ENCODE results near the gene VSTM4. TPM values are rescaled to one million over a fixed set of nuclear protein-coding genes. Genes with fewer than 3 reads are reported as not detected.

The VSTM4 gene
- total RNA-seq, 1 experiment from 2014 or later = not detected

- CTCF ChIA-PET = interaction anchor here (1.0 to 2.7 kb wide), 3 partner anchors 187 to 505 kb away, joined by 3 to 19 read pairs (median 18); partner anchors contain the start of gene ERCC6
- TF ChIP-seq, protein P1, sequence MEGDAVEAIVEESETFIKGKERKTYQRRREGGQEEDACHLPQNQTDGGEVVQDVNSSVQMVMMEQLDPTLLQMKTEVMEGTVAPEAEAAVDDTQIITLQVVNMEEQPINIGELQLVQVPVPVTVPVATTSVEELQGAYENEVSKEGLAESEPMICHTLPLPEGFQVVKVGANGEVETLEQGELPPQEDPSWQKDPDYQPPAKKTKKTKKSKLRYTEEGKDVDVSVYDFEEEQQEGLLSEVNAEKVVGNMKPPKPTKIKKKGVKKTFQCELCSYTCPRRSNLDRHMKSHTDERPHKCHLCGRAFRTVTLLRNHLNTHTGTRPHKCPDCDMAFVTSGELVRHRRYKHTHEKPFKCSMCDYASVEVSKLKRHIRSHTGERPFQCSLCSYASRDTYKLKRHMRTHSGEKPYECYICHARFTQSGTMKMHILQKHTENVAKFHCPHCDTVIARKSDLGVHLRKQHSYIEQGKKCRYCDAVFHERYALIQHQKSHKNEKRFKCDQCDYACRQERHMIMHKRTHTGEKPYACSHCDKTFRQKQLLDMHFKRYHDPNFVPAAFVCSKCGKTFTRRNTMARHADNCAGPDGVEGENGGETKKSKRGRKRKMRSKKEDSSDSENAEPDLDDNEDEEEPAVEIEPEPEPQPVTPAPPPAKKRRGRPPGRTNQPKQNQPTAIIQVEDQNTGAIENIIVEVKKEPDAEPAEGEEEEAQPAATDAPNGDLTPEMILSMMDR (IDR thresholded peaks at IDR 0.05; ENCODE audit: insufficient read depth in 1 of 2, low read depth in 1 of 2, low read length in 1 of 2, severe bottlenecking in 1 of 2, unreplicated experiment in 1 of 2) = no peak
- Mint-ChIP-seq H3K4me1 (ENCODE audit: low read depth, unreplicated experiment) (no peaks in the 10 kb centered on the region), H3K9me3 (ENCODE audit: unreplicated experiment) (no peaks in the 10 kb centered on the region), H3K36me3 (ENCODE audit: insufficient read depth, unreplicated experiment) (no peaks in the 10 kb centered on the region), H3K27ac (ENCODE audit: unreplicated experiment) (no peak overlapping the region), H3K27me3 (ENCODE audit: insufficient read depth, unreplicated experiment) (peaks cover 24% of the 10 kb centered on the region), H3K4me3 (ENCODE audit: unreplicated experiment) (no peak overlapping the region)
- Histone ChIP-seq H3K9me3 (no peaks in the 10 kb centered on the region), H3K4me1 (no peaks in the 10 kb centered on the region), H3K27me3 (replicated peaks; ENCODE audit: control insufficient read depth, insufficient read depth, low read length) (no peaks in the 10 kb centered on the region; the same call in 1 of the 2 replicates), H3K36me3 (ENCODE audit: control insufficient read depth, insufficient read depth, low read length) (no peaks in the 10 kb centered on the region), H3K4me3 (ENCODE audit: low read depth, low read length) (no peak overlapping the region)
- DNase-seq = no peak
- no TSS peak for BruUV-seq (replicated peaks)
- POLR2A ChIA-PET = no interaction called here
- intact Hi-C loops (cut with micrococcal nuclease; ENCODE audit: unreplicated experiment) = no loop called here
Measured at GRCh38 chr10:49162761-49163310, 47.5 kb upstream of the VSTM4 start.

- intact Hi-C loops (cut with micrococcal nuclease; ENCODE audit: unreplicated experiment) = no loop called here
- no peaks in the 10 kb centered on the region for H3K4me1 Mint-ChIP-seq (ENCODE audit: low read depth, unreplicated experiment)
- Histone ChIP-seq H3K27me3 (replicated peaks; ENCODE audit: control insufficient read depth, insufficient read depth, low read length) (no peaks in the 10 kb centered on the region; the same call in 1 of the 2 replicates), H3K4me1 (no peaks in the 10 kb centered on the region), H3K36me3 (ENCODE audit: control insufficient read depth, insufficient read depth, low read length) (no peaks in the 10 kb centered on the region), H3K4me3 (ENCODE audit: low read depth, low read length) (no peak overlapping the region), H3K9me3 (no peaks in the 10 kb centered on the region)
- H3K4me3 Mint-ChIP-seq (ENCODE audit: unreplicated experiment) = no peak overlapping the region
- POLR2A ChIA-PET = no interaction called here
- peaks cover 28% of the 10 kb centered on the region for H3K27me3 Mint-ChIP-seq (ENCODE audit: insufficient read depth, unreplicated experiment)
- no peak overlapping the region for H3K27ac Mint-ChIP-seq (ENCODE audit: unreplicated experiment)
- CTCF ChIA-PET = interaction anchor here (0.9 to 1.8 kb wide), 8 partner anchors 10 to 506 kb away, joined by 3 to 19 read pairs (median 4); partner anchors contain the start of gene ERCC6
- TF ChIP-seq, protein P1 (IDR thresholded peaks at IDR 0.05; ENCODE audit: insufficient read depth in 1 of 2, low read depth in 1 of 2, low read length in 1 of 2, severe bottlenecking in 1 of 2, unreplicated experiment in 1 of 2) = no peak
- no peaks in the 10 kb centered on the region for H3K9me3 Mint-ChIP-seq (ENCODE audit: unreplicated experiment)
- BruUV-seq (replicated peaks) = no TSS peak
- H3K36me3 Mint-ChIP-seq (ENCODE audit: insufficient read depth, unreplicated experiment) = no peaks in the 10 kb centered on the region
- no peak for DNase-seq
Measured at GRCh38 chr10:49162063-49162462, 46.7 kb upstream of the VSTM4 start.

- no peaks in the 10 kb centered on the region for H3K9me3 Mint-ChIP-seq (ENCODE audit: unreplicated experiment)
- DNase-seq = peak in 1 of 2 experiments; percentile 44
- no peaks in the 10 kb centered on the region for H3K36me3 Mint-ChIP-seq (ENCODE audit: insufficient read depth, unreplicated experiment)
- H3K4me3 Mint-ChIP-seq (ENCODE audit: unreplicated experiment) = no peak overlapping the region
- H3K9me3 ChIP-seq = no peaks in the 10 kb centered on the region
- H3K27me3 ChIP-seq (replicated peaks; ENCODE audit: control insufficient read depth, insufficient read depth, low read length) = no peaks in the 10 kb centered on the region; the same call in 1 of the 2 replicates
- ChIA-PET CTCF (interaction anchor here (0.9 to 1.8 kb wide), 8 partner anchors 9 to 505 kb away, joined by 3 to 19 read pairs (median 4); partner anchors contain the start of gene ERCC6), POLR2A (no interaction called here)
- H3K4me1 Mint-ChIP-seq (ENCODE audit: low read depth, unreplicated experiment) = no peaks in the 10 kb centered on the region
- H3K4me3 ChIP-seq (ENCODE audit: low read depth, low read length) = no peak overlapping the region
- TF ChIP-seq, protein P1 (IDR thresholded peaks at IDR 0.05; ENCODE audit: insufficient read depth in 1 of 2, low read depth in 1 of 2, low read length in 1 of 2, severe bottlenecking in 1 of 2, unreplicated experiment in 1 of 2) = peak; percentile 55 to 57
- BruUV-seq (replicated peaks) = no TSS peak
- intact Hi-C loops (cut with micrococcal nuclease; ENCODE audit: unreplicated experiment) = no loop called here
- H3K27ac Mint-ChIP-seq (ENCODE audit: unreplicated experiment) = no peak overlapping the region
- peaks cover 31% of the 10 kb centered on the region for H3K27me3 Mint-ChIP-seq (ENCODE audit: insufficient read depth, unreplicated experiment)
- H3K36me3 ChIP-seq (ENCODE audit: control insufficient read depth, insufficient read depth, low read length) = no peaks in the 10 kb centered on the region
- no peaks in the 10 kb centered on the region for H3K4me1 ChIP-seq
Measured at GRCh38 chr10:49161411-49161997, 46.2 kb upstream of the VSTM4 start.
